Caki2 (cell line): ENCODE results near the gene SUFU. TPM values are rescaled to one million over a fixed set of nuclear protein-coding genes. Genes with fewer than 3 reads are reported as not detected.
"Not testable (repeated sequence)": the region's sequence is repeated elsewhere in the genome, so short reads cannot be mapped to it uniquely, and the experiment has no call there.

ENCODE experiments used
- DNase-seq: peaks from one replicate; pipeline ENCODE4 v3.0.0-alpha.2; 2015; ENCODE audit warnings: low read depth
- in situ Hi-C: cut with HindIII; loops from 2 replicates; pipeline ENCODE4 v1.10.0; 2016; ENCODE audit warnings: low sequenced_read_pairs, low pct_unique_long_range_greater_than_20kb, mixed read lengths
- total RNA-seq: library from RNA; depleted of rRNA; stranded (reverse); fragments of >200 nt; shearing (Covaris generic); gene quantifications from 2 replicates; pipeline ENCODE4 v1.2.3, GENCODE V29; 2014; ENCODE audit warnings: low replicate concordance

The SUFU gene
- total RNA-seq, 1 experiment from 2014 or later: 2.9 TPM

- no peak for DNase-seq
- in situ Hi-C loops: loop anchor here (10.0 kb wide), 2 partner anchors 70 to 330 kb away; no protein-coding TSS in a partner anchor
These were observed 1.2 kb downstream of the SUFU start for GRCh38 chr10:102504976-102505300.

GRCh38 chr10:102505462-102506115 lies 1.8 kb downstream of the SUFU start:
- DNase-seq: no peak
- in situ Hi-C loops: loop anchor here (10.0 kb wide), 2 partner anchors 69 to 331 kb away; no protein-coding TSS in a partner anchor

DNA sequence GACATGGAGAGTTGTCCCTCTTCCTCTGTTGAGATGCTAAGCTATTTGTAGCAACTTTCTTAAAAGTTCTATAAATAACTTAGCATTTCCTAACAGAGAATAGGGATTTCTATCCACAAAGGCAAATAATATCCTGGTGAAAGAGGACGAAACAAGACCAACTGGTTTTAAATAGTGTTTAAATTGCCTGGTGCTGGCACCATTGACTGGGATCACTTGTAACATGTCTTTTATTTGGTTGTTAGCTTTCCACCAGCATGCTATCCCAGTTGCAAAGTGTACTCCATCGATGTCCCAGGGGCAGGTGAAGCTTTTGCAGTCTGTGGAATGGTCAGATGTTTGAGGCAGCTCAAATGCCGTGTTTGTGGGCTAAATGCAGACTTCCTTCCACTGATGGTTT lies 3.7 kb downstream of the SUFU start:
- no peak for DNase-seq
- in situ Hi-C loops: loop anchor here (10.0 kb wide), 2 partner anchors 67 to 333 kb away; no protein-coding TSS in a partner anchor

DNA sequence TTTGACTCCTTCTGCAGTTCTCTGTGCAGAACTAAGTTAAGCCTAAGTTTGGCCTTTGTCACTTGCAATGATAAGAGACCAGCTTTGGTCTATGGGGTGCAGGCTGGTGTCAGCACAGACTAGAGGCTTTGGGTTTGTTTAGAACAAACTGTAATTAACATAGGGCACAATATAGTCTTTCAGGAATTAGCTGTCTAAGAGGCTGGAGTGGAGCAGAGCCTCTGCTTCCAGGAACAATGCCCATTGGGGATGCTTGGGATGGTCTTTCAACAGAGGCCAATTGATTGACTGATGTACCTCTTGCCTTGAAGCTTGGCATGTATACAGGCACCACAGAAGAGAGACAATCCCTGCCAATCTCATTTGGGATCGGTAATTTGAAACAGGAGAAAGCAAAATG lies 4.7 kb downstream of the SUFU start:
- no peak for DNase-seq
- in situ Hi-C loops: loop anchor here (10.0 kb wide), 2 partner anchors 66 to 334 kb away; no protein-coding TSS in a partner anchor

DNA sequence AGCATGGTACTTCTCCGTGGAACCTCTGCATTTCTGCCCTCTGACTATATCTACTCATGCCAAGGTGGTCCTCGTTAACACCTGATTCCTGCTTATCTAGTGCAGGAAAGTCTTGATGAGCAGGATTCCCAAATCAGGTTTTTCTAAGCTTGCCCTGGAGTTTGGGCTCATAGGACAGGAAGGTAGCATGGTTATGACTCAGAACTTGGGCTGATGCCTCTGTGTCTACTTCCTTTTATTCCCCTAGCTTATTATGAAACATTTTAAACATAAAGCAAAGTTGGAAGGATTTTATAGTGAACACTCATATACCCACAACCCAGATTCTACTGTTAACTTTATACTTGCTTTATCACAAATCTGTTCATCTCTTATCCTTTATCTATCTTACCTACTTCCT lies 5.6 kb downstream of the SUFU start:
- no peak for DNase-seq
- in situ Hi-C loops: loop anchor here (10.0 kb wide), 2 partner anchors 65 to 335 kb away; no protein-coding TSS in a partner anchor

- peak; percentile 22 for DNase-seq
- in situ Hi-C loops: no loop called here
These were observed 8.0 kb downstream of the SUFU start for GRCh38 chr10:102511583-102512274.

- DNase-seq: peak; percentile 83
- in situ Hi-C loops: no loop called here
These were observed 10.9 kb downstream of the SUFU start for GRCh38 chr10:102514487-102515311.

- no peak for DNase-seq
- in situ Hi-C loops: no loop called here
These were observed 12.0 kb downstream of the SUFU start for GRCh38 chr10:102515724-102516123.

- no peak for DNase-seq
- in situ Hi-C loops: no loop called here
These were observed 13.8 kb downstream of the SUFU start for GRCh38 chr10:102517553-102517952.

- in situ Hi-C loops: no loop called here
- DNase-seq: no peak
These were observed 15.6 kb downstream of the SUFU start for GRCh38 chr10:102519246-102519825.

GRCh38 chr10:102522874-102523249 lies 19.1 kb downstream of the SUFU start:
- DNase-seq: no peak
- in situ Hi-C loops: no loop called here

GRCh38 chr10:102523250-102524029 lies 19.7 kb downstream of the SUFU start:
- DNase-seq: no peak
- in situ Hi-C loops: no loop called here

GRCh38 chr10:102524746-102525145 lies 21.0 kb downstream of the SUFU start:
- in situ Hi-C loops: no loop called here
- no peak for DNase-seq

DNA sequence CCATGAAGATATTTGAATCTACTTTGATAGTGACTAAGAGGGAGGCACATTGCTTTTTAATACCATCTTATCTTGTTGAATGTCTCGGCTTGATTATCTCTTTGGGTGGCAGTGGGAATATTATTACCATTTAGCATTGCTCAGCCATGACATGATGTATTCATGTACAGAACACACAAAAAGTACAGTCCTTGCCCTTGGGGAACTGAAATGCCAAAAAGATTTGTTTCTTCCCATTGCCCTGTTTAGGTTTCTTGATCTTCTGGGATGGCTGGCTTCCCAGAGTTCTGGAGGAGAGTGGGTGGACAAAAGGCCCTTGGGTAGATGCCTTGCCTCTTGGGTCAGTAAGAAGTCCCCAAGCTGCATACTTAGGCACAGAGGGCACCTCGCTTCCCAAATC lies 23.8 kb downstream of the SUFU start:
- no peak for DNase-seq
- in situ Hi-C loops: no loop called here

DNA sequence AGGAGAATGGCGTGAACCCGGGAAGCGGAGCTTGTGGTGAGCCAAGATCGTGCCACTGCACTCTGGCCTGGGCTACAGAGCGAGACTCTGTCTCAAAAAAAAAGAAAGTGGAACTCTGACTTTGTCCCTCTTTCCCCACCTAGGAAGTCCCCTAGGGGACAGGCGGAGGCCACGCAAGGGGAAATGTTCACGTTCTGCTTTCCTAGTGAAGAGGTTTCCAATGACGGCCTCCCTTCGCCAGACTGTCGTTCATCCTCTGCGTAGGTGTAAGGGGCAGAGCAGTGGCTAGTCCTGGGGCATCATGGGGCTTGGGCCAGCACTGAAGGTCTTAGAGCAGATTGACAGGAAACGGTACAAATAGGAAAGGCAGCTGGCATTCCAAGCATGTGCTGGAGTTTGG lies 30.6 kb downstream of the SUFU start:
- no peak for DNase-seq
- in situ Hi-C loops: no loop called here

- in situ Hi-C loops: not testable (repeated sequence)
These were observed 31.2 kb downstream of the SUFU start for GRCh38 chr10:102534966-102535365.

GRCh38 chr10:102535481-102536147 lies 31.8 kb downstream of the SUFU start:
- DNase-seq: no peak
- in situ Hi-C loops: no loop called here

More at GRCh38 chr10:102534966-102535365, 31.2 kb downstream of the SUFU start:
- DNase-seq: not testable (repeated sequence)
